GM18526 (cell line): ENCODE results near the gene ATP8A2.

Experiments
- POLR2A ChIP-seq: IDR thresholded peaks from 3 replicates; pipeline ENCODE4 v1.6.1; 2011; ENCODE audit not compliant: insufficient read length; ENCODE audit errors: extremely low read depth

Gene ATP8A2

DNA sequence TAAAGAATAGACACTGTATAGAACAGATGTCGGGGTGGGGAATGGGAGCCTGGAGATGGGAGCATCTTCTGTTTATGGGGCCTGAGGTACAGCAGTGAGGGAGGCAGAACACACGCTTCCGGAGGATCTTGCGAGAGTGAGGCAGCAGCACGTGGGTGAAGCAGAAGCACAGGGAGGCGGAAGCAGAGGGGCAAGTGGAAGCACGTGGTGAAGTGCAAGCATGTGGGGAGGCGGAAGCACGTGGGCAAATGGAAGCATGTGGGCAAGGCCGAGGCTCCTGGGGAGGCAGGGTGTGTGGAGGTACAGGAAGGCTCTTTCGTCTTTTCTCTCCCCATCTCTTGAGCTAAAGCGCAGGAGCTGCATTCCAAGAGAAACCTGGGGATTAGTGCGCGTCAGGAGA, 198.4 kb downstream of the ATP8A2 start:
- no peak for TF ChIP-seq POLR2A

DNA sequence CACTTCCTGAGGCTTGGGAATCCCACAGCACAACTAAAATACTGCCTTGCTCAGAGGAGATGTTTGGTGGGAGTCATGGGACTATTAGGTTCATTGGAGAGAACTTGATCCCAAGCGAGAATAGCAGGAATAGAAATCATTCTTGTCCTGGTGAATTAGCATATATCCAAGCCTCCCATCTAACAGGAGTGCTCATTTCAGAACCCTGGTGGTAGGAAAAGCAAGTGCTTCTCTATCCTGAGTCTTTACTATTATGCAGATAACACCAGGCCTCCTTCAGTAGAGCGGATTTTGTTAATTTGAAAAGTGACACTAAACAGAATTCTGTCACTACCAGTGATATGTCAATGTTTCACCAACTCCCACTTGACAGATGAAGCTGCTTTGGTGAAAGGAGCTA, 199.5 kb downstream of the ATP8A2 start:
- TF ChIP-seq POLR2A, result no peak

DNA sequence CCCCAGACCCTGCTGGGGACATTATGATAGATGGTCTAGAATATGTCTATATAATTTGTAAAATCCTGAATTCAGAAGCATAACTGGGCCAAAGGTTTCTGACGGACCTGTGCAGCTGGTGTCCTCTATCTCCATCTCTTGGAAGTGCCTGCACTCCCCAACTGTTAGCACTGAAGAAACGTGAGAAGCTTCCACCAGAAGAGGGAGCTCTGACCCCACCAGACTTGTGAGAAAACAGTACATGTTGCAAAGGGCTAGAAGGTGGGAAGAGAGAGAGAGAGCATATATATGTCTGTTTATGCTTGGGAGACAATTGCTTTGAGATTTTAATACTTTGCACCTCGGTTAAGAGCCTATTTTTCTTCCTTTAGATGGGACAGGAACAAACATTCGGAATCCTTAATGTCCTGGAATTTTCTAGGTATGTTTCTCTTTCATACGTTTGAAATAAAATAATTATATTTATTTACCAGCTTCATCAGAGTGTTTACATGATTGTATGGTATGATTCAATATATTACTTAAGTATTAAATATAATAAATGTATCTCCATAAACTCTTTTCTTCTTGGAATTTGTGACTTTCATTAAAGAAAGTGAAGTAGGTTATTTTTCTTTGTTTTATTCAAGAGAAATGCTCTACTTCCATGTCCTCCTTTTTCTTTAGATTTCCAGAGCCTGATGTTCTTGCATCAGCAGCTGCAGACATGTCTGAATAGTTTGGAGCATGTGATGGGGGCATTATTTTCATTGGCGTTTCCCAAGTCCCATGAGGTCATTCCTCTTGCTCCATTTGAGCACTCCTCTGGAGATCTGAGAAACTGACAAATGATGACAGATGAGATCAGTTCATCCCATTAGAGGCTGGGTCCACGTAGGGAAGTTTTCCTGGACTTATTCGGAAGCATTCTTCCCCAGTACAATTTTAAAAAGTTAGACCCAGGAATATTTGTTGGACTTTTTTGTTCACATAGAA, 202.9 kb downstream of the ATP8A2 start:
- no peak for TF ChIP-seq POLR2A

DNA sequence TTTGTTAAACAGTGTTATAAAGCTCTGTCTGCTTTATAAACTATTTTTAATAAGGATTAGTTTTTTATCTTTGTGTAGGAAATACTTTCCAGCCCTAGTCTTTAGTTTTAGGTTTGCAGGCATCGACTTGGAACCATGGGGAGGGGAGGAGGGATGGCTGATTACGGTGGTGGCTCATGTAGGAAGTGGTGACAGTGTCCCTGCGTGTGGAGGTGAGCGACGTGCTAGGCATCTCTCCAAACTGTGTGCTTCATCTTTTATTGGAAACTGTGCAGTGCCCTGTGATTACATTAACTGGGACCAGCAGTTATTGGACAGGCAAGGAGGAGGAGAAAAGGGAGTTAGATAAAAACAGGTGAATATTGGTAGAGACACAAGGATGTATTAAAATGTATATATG, 203.8 kb downstream of the ATP8A2 start:
- no peak for TF ChIP-seq POLR2A

DNA sequence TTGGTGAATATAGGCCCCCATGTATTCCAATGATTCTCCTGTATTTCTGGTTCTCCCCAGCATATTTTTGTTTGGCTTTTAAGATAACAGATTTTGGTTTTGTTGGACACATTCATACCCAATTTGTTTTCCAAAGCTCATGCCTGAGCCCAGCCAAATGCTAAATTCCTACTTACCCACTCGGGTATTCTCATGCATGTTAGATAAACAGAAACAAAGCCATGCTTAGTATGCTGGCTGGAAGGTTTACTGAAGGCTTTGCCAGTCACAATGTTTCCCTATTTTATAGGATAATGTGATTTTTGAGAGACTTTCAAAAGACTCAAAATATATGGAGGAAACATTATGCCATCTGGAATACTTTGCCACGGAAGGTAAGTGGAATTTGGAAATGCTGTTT, 206.8 kb downstream of the ATP8A2 start:
- TF ChIP-seq POLR2A, result no peak

DNA sequence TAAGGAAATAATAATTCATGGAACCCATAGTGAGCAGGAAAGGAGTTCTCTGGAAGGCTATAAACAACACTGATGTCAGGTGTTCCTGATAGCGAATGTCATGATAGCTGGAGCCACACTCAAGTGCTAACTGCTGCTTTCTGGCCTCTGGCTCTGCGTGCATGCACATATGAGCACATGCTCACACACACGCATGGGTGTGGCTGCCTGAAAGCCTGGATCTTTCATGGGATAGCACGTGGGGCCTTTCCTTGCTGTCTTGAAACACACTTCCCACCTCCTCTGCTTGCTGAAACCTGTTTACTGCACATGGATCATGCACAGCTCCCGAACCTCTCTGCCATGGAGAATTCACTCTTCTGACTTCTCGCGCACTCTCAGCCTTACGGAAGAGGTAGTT, 207.4 kb downstream of the ATP8A2 start:
- no peak for TF ChIP-seq POLR2A

DNA sequence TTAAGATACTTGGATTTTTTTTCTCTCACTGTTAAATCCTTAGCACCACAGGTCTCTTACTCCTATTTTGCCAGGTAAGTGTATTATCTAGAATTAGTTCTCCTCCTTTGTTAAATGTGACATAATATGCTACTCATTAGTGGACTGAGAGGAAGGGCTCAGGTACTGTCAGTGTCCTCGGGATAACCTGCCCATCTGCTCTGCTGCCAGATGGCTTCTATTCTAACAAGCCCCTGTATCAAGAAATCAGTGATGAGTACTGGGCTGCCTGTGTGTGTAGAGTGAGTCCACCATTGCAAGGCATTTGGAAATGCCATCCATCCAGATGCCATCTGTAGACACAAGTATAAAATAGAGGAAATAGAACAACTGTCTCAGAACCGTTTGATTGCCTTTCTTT, 209.6 kb downstream of the ATP8A2 start:
- TF ChIP-seq POLR2A, result no peak

DNA sequence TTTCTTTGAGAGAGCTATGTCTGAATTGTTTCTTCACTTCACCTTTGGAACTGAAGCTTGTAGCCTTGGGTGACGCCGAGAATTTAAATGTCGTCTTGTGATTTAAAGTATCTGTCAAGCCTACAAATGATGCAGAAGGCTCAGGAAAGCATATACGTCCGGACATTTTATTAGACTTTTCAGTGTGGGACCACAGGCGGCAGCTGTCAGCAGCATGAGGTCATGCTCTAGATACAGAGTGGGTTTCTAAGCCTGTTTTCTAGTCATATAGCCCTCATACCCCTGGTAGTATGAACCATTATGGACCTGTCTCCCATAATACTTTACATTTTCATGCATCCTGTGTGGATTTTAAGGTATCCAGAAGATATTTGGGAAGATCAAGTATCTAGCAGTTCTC, 212.3 kb downstream of the ATP8A2 start:
- no peak for TF ChIP-seq POLR2A

DNA sequence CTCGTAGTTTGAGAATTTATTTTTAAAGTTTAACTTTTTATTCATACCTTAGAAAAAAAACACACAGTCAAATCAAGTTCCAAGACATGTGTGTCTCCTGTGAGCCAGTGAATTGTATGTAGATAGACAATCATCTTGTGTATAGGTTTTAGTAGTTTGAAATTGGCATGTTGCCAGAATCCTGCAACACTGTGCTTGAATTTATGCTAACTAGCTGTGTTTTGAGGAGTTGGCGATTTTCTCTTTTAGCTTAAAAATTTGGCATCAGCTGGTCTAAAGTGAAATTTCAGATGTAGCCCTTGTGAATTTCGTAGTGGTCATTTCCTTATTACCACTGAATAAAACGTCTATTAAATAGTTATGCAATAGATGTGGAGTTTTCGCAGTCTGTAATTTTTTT, 213.2 kb downstream of the ATP8A2 start:
- TF ChIP-seq POLR2A, result no peak

DNA sequence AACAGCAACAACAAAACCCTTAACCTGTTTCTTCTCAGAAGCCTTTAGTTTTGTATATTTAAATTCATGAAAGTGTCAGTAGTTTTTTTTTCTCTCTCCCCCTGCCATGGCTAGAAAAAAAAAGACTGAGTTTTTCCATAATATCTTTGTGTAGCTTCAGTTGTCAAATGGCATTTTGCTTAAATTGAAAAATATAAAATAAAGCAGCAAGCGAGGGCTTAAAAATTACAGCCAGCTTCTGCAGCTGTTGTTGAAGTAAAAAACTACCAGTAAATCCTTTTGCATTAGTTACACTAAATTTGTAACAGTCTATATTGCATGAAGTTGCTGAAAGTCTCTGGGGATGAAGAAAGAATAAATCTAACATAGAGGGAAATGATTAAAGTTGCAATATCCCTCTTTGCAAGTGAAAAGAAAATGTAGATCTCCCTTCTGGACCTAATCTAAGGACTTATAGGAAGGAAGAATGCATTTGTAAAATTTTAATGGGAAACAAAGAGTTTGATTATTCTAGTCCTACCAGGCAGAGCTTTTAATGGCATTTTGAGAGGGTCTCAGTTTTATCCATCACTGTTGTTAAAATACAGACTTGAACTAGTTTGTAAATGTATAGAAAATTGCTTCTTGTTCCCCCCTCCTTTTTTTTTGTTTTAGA, 215.7 kb downstream of the ATP8A2 start:
- no peak for TF ChIP-seq POLR2A

DNA sequence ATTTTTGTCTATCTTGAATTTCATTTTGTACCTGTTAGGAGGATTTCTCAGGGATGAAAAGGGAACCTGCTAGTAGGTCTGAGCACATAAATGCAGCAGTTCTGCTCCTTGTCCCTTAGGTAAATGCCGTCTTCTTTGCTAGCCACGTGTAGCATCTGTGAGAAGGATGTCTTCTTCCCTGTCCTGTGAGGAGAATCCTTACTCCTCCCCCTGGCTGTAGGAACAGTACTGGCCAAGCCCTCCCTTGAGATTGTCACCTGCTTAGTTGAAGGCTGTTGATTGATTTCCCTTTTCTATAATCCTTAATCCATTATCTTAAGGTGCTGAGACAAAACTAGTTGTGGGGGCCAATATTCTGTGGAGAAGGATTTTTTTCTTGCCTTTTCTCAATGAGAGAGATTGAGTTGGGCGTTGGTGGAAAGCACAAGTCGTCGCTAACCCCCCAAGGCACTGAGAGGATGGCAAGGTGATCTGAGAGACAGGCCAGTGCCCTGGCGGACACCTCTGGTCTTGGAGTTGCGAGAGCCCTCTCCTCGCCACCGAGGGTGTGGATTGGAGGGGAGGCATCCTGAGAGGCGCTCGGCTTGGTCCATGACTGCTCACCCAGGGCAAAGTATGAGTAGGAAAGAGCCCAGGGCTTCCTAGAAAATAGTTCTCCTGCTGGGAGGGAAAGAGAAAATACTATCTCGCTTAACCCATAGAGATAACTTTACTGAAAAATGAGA, 216.7 kb downstream of the ATP8A2 start:
- no peak for TF ChIP-seq POLR2A

DNA sequence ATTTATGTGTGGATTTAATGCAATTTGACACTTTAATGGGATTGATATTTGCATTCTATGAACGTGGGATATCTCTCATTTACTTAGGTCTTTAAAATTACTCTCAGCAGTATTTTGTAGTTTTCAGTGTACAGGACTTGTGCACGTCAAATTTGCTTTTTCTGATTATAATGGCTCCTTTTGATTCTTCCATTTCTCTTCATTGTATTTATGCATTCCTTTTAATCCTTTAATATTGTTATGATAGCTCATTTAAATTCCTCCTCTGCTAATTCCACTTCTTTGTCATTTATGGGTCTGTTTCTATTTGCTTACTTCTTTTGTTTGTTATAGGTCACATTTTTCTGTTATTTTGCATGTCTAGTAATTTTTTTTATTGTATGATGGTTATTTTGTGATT, 226.6 kb downstream of the ATP8A2 start:
- TF ChIP-seq POLR2A, result no peak

DNA sequence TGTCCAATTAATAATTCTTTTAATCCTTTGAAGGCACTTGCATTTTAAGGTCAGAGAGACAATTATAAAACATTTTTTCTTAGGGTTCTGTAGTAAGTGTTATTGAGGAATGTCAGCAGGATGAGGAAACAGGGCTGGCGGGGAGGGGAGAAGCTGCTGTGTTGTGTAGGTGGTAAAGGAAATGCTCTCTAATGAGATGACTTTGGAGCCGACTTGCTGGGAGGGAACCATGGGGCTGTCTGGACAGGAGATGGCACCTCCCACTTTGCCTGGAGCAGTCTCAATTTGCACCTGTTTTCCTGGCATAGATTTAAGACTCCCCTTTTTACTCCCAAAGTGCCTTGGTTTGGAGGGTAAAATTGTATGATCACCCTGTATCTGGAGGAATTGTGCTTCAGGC, 230.4 kb downstream of the ATP8A2 start:
- no peak for TF ChIP-seq POLR2A

DNA sequence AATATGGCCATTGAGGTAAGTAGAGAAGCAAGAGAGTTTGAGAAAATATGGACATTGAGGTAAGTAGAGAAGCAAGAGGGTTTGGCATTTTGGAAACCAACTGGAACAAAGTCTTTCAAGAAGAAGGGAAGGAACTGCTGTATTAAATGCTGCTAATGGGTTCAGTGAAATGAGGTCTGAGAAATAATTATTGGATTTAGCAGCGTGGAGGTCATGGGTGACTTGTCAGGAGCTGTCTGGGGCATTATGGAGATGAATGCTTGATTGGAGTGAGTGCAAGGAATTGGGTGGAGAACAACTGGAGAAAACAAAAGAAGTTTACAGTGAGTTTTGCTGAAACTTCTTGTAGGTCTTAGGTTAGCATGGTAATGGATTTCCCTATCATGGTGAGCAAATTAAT, 232.3 kb downstream of the ATP8A2 start:
- TF ChIP-seq POLR2A, result no peak

DNA sequence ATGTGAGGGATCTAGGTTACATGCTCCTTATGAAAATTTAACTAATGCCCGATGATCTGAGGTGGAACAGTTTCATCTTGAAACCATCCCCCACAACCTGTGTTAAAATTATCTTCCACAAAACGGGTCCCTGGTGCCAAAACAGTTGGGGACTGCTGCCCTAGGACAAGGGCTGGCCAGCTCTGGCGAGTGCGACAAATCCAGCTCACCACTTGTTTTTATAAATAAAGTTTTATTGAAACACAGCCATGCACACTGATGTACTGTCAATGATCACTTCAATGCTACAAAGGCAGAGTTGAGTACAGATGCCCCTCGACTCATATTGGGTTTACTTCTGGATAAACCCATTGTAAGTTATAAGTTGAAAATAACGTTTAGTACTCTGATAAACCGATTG, 235.3 kb downstream of the ATP8A2 start:
- TF ChIP-seq POLR2A, result no peak

DNA sequence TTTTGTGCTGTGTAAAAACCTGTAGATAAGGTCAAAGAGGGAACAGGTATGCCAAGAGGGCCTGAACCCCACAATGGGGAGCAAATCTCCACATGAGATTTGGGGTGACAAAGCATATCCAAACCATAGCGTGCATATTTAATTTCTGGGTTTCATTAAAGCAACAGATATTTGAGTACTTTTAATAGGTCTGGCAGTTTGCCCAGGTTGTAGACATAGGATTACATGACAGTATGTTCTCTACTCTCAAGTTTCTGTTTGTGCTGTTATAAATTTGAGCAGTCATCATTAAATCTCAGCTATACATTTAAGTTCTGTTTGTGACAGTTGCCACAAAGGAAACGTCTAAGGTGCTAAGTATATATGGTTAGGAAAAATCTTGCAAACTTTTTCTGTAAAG, 236.4 kb downstream of the ATP8A2 start:
- TF ChIP-seq POLR2A, result no peak
